GM18951 (cell line): ENCODE data around the gene TOR3A.

Experiments
- POLR2A ChIP-seq: IDR thresholded peaks from 4 replicates; pipeline ENCODE4 v1.6.1; 2011; ENCODE audit warnings: mild to moderate bottlenecking; ENCODE audit not compliant: insufficient read length, insufficient read depth; ENCODE audit errors: extremely low read depth
- in situ Hi-C: fragments of 300-500 bp; cut with MboI; formaldehyde crosslinking; loops from one replicate; pipeline ENCODE4 v1.12.0; 2022; ENCODE audit warnings: low sequenced_read_pairs, mixed read lengths, inconsistent platforms; ENCODE audit not compliant: unreplicated experiment

Gene TOR3A

GRCh38 chr1:179082999-179083335, 1.1 kb downstream of the TOR3A start:
- no peak for TF ChIP-seq POLR2A
- in situ Hi-C loops, result loop anchor here (5.0 kb wide), 1 partner anchor 284 kb away; the partner anchor contains the start of gene AXDND1

GRCh38 chr1:179083533-179083932, 1.7 kb downstream of the TOR3A start:
- in situ Hi-C loops, result loop anchor here (5.0 kb wide), 1 partner anchor 284 kb away; the partner anchor contains the start of gene AXDND1
- no peak for TF ChIP-seq POLR2A

- in situ Hi-C loops, result no loop called here
- TF ChIP-seq POLR2A, result no peak
These were observed 5.8 kb downstream of the TOR3A start for GRCh38 chr1:179087665-179088064.

- in situ Hi-C loops, result no loop called here
- no peak for TF ChIP-seq POLR2A
These were observed 8.1 kb downstream of the TOR3A start for GRCh38 chr1:179089827-179090482.

GRCh38 chr1:179090522-179090921, 8.7 kb downstream of the TOR3A start:
- in situ Hi-C loops, result no loop called here

GRCh38 chr1:179090923-179091322, 9.1 kb downstream of the TOR3A start:
- TF ChIP-seq POLR2A, result no peak
- in situ Hi-C loops, result no loop called here

More at GRCh38 chr1:179090522-179090921, 8.7 kb downstream of the TOR3A start:
- TF ChIP-seq POLR2A, result no peak

- in situ Hi-C loops, result no loop called here
- TF ChIP-seq POLR2A, result no peak
These were observed 9.9 kb downstream of the TOR3A start for GRCh38 chr1:179091691-179092165.

GRCh38 chr1:179092896-179093461, 11.1 kb downstream of the TOR3A start:
- no peak for TF ChIP-seq POLR2A
- in situ Hi-C loops, result no loop called here

GRCh38 chr1:179094818-179095217, 12.9 kb downstream of the TOR3A start:
- no peak for TF ChIP-seq POLR2A
- in situ Hi-C loops, result no loop called here

- in situ Hi-C loops, result no loop called here
- no peak for TF ChIP-seq POLR2A
These were observed 13.5 kb downstream of the TOR3A start for GRCh38 chr1:179095377-179095776.

GRCh38 chr1:179095924-179096323, 14.1 kb downstream of the TOR3A start:
- in situ Hi-C loops, result no loop called here
- TF ChIP-seq POLR2A, result no peak

GRCh38 chr1:179099891-179100290, 18.0 kb downstream of the TOR3A start:
- in situ Hi-C loops, result no loop called here
- no peak for TF ChIP-seq POLR2A

GRCh38 chr1:179101566-179101965, 19.7 kb downstream of the TOR3A start:
- TF ChIP-seq POLR2A, result no peak
- in situ Hi-C loops, result no loop called here

- no peak for TF ChIP-seq POLR2A
- in situ Hi-C loops, result no loop called here
These were observed 22.1 kb downstream of the TOR3A start for GRCh38 chr1:179103999-179104398.
